Measurements from ENCODE around the gene ABCC4.

ABCC4 gene

DNA sequence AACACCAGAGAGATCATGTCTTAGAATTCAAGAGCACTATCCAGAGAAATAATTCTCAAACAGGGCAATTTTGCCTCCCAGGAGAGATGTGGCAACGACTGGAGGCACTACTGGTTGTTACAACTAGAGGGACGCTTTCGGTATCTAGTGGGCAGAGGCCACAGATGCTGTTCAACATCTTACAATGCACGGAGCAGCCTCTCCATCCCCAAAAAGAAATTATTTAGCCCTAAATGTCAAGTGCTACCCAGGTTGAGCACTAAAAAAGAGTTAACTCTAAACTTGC is 78.6 kb downstream of the ABCC4 start:
- Histone ChIP-seq H3K9ac (ENCODE audit: low read length) (no peak overlapping the region), H3K4me3 (ENCODE audit: low read length) (no peak overlapping the region), H3K9me3 (ENCODE audit: control insufficient read depth, low read depth, low read length) (no peaks in the 10 kb centered on the region), H3K27ac (ENCODE audit: low read length) (no peak overlapping the region), H3K36me3 (ENCODE audit: control insufficient read depth, low read depth, low read length) (no peaks in the 10 kb centered on the region), H3K4me1 (ENCODE audit: control insufficient read depth, low read depth, low read length) (no peaks in the 10 kb centered on the region), H3K27me3 (ENCODE audit: control insufficient read depth, insufficient read depth, low read length) (no peaks in the 10 kb centered on the region)

DNA sequence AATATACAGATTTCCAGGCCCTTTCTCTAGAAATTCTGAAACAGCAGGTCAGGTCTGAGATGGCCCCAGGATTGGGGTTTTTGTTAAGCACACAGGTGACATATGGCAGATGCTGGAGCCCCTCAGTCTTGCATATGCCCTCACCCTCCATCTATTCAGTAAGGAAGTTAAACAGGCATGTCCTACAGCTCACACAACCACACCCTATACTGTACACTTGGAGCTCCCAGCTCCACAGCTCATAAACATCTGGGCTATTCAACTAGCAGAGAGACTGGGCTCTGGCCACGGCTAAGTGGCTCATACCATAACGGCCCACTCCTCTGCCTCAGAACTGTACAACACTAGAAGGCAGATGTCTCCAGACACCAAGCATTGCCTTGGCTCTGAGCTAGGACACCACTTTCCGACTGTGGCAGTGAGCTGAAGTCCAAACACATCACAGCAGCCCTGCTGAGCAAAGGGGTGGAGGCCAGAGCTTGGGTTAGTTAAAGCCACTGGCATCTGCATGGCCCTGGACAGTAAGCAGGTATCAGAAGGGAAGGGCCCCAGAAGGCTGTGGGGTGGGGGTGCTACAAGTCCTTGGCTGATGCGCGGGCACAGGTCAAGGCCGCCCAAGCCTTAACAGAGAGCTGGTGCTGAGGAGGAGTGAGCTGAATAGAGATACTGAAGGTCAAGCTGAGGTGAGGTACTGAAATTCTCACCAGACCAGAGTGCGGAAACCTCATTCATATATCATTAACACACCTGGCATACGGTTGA is 79.1 kb downstream of the ABCC4 start:
- Histone ChIP-seq H3K9me3 (ENCODE audit: control insufficient read depth, low read depth, low read length) (no peaks in the 10 kb centered on the region), H3K27ac (ENCODE audit: low read length) (no peak overlapping the region), H3K36me3 (ENCODE audit: control insufficient read depth, low read depth, low read length) (no peaks in the 10 kb centered on the region), H3K27me3 (ENCODE audit: control insufficient read depth, insufficient read depth, low read length) (no peaks in the 10 kb centered on the region), H3K4me3 (ENCODE audit: low read length) (no peak overlapping the region), H3K9ac (ENCODE audit: low read length) (no peak overlapping the region), H3K4me1 (ENCODE audit: control insufficient read depth, low read depth, low read length) (no peaks in the 10 kb centered on the region)

DNA sequence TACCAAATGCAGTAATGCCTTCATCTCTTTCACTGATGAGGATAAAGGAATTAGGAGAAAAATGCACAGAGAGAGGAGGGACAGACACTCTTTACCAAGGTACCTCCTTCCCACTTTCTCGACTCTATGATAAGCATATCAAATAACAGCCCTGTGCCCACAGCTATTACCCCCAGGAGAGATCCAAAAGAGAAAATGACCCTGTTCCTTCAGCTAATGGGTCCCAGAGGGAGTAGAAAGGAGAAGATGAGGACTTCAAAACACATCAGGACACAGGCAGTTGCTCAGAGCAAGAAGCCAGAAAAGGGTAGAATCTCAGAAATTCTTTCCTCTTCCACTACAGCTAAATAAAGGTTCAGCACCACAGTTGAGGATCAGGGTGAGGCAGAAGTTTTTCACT is 80.6 kb downstream of the ABCC4 start:
- Histone ChIP-seq H3K27ac (ENCODE audit: low read length) (no peak overlapping the region), H3K4me3 (ENCODE audit: low read length) (no peak overlapping the region), H3K9me3 (ENCODE audit: control insufficient read depth, low read depth, low read length) (no peaks in the 10 kb centered on the region), H3K4me1 (ENCODE audit: control insufficient read depth, low read depth, low read length) (no peaks in the 10 kb centered on the region), H3K36me3 (ENCODE audit: control insufficient read depth, low read depth, low read length) (no peaks in the 10 kb centered on the region), H3K9ac (ENCODE audit: low read length) (no peak overlapping the region), H3K27me3 (ENCODE audit: control insufficient read depth, insufficient read depth, low read length) (no peaks in the 10 kb centered on the region)

DNA sequence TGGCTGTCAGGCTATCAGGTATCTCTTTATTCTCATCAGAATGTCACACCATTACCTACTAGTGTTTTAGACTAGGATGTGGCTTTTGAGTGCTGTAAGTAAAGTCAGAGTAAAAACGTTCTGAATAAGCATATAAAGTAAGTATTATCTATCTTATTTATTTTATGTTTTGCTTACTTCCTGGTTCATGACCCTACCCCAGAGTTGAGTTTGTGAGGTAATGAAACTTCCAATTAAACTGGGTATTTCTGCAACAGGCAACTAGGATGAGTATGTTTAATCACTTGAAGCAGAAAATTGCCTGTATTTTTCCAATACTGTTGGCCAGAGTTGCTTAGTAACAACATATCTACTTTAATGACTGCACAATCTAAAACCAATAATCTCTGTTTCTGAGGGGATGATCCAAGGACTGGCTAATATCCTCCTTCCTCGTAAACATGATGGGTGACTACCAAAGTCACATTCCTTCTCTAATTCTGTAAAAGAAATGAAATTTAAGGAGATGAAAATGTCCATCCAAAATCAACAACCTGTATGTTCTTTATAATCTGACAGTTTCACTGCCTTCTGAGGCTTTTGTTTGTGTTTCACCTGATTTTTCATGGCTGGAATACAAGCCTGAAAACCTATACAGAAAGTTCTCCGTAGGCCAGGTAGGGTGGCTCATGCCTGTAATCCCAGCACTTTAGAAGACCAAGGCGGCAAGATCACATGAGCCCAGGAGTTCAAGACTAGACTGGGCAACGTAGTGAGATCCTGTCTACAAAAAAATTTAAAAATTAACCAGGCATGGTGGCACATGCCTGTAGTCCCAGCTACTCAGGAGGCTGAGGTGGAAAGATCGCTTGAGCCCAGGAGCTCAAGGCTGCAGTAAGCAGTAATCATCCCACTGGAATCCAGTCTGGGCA is 83.1 kb downstream of the ABCC4 start:
- no peaks in the 10 kb centered on the region for H3K36me3 ChIP-seq (ENCODE audit: control insufficient read depth, low read depth, low read length)
- no peak overlapping the region for H3K27ac ChIP-seq (ENCODE audit: low read length)
- no peaks in the 10 kb centered on the region for H3K9me3 ChIP-seq (ENCODE audit: control insufficient read depth, low read depth, low read length)
- no peaks in the 10 kb centered on the region for H3K4me1 ChIP-seq (ENCODE audit: control insufficient read depth, low read depth, low read length)
- H3K27me3 ChIP-seq (ENCODE audit: control insufficient read depth, insufficient read depth, low read length): no peaks in the 10 kb centered on the region
- H3K4me3 ChIP-seq (ENCODE audit: low read length): no peak overlapping the region
- no peak overlapping the region for H3K9ac ChIP-seq (ENCODE audit: low read length)

DNA sequence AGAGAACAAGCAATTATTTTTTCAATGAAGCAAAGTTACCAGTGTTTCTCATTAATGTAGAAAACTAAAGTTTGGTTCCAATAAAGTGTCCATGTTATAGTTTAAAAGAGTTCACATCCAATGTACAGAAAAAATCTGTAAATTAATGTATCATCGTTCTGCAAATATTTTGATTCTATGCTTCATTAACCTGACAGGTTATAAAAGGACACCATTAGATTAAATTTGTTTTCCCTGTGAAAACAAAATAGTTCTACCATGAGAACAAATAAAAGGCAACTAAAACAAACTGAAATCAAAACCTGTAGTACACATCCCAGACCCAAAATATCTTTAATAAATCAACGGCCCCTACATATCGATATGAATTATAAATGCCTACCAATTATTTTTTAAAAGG is 85.1 kb downstream of the ABCC4 start:
- no peaks in the 10 kb centered on the region for H3K27me3 ChIP-seq (ENCODE audit: control insufficient read depth, insufficient read depth, low read length)
- no peak overlapping the region for H3K4me3 ChIP-seq (ENCODE audit: low read length)
- H3K9ac ChIP-seq (ENCODE audit: low read length): no peak overlapping the region
- no peaks in the 10 kb centered on the region for H3K4me1 ChIP-seq (ENCODE audit: control insufficient read depth, low read depth, low read length)
- no peak overlapping the region for H3K27ac ChIP-seq (ENCODE audit: low read length)
- H3K9me3 ChIP-seq (ENCODE audit: control insufficient read depth, low read depth, low read length): no peaks in the 10 kb centered on the region
- H3K36me3 ChIP-seq (ENCODE audit: control insufficient read depth, low read depth, low read length): no peaks in the 10 kb centered on the region

DNA sequence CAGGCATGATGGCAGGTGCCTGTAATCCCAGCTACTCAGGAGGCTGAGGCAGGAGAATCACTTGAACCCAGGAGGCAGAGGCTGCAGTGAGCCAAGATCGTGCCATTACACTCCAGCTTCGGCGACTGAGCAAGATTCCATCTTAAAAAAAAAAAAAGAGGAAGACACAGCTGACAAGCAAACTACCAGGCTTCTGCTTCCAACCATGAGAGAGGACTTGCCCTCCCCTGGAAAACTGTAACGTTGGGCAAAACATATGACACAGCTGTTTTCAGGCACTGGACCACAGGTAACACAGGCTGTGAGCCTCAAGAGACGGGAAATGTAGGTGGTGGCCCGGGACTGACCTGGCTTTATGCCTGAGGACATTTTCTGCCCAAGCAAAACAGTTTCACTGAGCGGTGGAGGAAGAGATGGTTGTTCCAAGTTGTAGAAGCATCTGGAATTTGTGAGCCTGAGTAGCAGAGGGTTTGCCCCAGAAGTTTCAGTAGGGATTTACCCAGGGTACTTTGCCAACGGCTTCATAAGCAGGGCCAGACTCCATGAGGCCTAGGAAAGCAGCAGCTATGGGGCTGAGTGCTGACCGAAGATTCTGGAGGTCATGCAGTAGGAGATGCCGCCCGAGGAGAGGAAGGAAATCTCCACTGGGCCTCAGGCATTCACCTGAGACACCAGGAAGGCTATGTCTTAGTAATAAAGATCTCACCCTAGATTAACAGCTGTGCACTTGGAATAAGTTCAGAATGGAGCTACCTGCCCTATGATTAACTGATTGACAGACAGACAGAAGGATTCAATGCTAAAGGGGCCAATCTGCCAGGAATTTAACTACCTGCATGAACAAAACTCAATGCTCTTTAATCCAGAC is 88.0 kb downstream of the ABCC4 start:
- Histone ChIP-seq H3K27ac (ENCODE audit: low read length) (no peak overlapping the region), H3K4me1 (ENCODE audit: control insufficient read depth, low read depth, low read length) (no peaks in the 10 kb centered on the region), H3K9ac (ENCODE audit: low read length) (no peak overlapping the region), H3K9me3 (ENCODE audit: control insufficient read depth, low read depth, low read length) (no peaks in the 10 kb centered on the region), H3K4me3 (ENCODE audit: low read length) (no peak overlapping the region), H3K36me3 (ENCODE audit: control insufficient read depth, low read depth, low read length) (no peaks in the 10 kb centered on the region), H3K27me3 (ENCODE audit: control insufficient read depth, insufficient read depth, low read length) (no peaks in the 10 kb centered on the region)

DNA sequence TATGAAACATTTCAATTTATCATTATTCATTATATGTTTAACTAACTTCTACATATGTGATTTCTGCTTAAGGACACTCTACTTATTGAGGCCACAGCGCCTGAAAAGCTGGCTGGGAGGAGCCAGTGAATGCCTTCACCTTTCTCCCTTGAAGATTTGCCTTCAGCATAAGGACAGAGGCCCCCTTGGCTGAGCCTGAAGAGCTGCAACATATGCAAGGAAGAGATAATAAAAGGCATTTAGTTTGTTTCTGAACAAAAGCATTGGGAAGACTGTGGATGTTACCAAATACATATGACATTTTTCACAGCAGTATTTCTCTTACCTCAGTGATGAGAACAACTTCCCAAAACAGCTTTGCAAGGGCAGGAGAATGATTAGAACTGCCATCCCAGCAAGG is 92.1 kb downstream of the ABCC4 start:
- Histone ChIP-seq H3K27me3 (ENCODE audit: control insufficient read depth, insufficient read depth, low read length) (no peaks in the 10 kb centered on the region), H3K9ac (ENCODE audit: low read length) (no peak overlapping the region), H3K9me3 (ENCODE audit: control insufficient read depth, low read depth, low read length) (no peaks in the 10 kb centered on the region), H3K27ac (ENCODE audit: low read length) (no peak overlapping the region), H3K4me3 (ENCODE audit: low read length) (no peak overlapping the region), H3K36me3 (ENCODE audit: control insufficient read depth, low read depth, low read length) (no peaks in the 10 kb centered on the region), H3K4me1 (ENCODE audit: control insufficient read depth, low read depth, low read length) (no peaks in the 10 kb centered on the region)

DNA sequence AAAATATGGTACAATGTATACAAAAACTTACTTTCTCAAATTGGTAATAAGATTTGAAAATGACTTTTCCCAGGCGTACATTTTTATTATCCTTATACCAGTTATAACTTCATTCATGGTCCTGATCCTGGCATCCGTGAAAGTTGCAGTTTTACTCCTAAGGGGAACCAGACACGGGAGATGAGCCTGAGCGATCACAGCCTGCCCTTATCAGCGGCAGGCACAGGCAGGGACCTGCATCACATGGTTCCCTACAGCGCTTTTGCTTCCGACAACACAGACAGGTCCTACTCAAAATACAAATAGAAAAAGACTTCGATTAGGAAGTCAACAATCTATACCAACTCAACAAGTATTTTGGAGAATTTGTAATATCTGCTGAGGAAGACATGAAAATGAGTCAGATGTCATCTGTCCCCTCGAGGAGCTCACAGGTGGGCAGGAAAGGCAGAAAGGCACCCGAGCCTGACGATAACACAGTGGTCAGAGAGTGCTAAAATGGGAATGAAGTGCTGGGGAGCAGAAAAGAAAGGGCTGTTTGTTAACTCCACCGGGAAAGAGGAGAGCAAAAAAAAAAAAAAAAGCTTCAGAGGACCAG is 93.4 kb downstream of the ABCC4 start:
- no peaks in the 10 kb centered on the region for H3K4me1 ChIP-seq (ENCODE audit: control insufficient read depth, low read depth, low read length)
- H3K27ac ChIP-seq (ENCODE audit: low read length): no peak overlapping the region
- no peak overlapping the region for H3K9ac ChIP-seq (ENCODE audit: low read length)
- H3K9me3 ChIP-seq (ENCODE audit: control insufficient read depth, low read depth, low read length): no peaks in the 10 kb centered on the region
- H3K36me3 ChIP-seq (ENCODE audit: control insufficient read depth, low read depth, low read length): no peaks in the 10 kb centered on the region
- H3K4me3 ChIP-seq (ENCODE audit: low read length): no peak overlapping the region
- H3K27me3 ChIP-seq (ENCODE audit: control insufficient read depth, insufficient read depth, low read length): no peaks in the 10 kb centered on the region

DNA sequence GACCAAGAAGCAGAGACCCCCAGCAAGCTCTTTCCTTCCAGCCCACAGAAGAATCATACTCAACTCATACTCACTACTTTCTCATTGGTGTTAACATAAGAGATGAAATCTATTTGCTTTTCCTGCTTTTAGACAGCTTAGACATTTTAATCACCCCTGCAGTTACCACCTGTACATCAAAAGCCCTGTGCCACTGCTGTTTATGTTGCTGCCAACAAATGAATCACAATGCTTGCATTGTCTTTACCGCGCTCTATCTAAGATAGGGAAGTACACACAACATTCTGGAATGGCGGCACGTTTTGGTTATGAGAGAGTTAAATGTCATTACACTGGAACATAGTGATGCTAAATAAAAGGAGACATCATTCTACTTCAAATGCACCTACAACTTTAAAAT is 95.1 kb downstream of the ABCC4 start:
- H3K4me3 ChIP-seq (ENCODE audit: low read length): no peak overlapping the region
- H3K9me3 ChIP-seq (ENCODE audit: control insufficient read depth, low read depth, low read length): no peaks in the 10 kb centered on the region
- H3K27me3 ChIP-seq (ENCODE audit: control insufficient read depth, insufficient read depth, low read length): no peaks in the 10 kb centered on the region
- no peak overlapping the region for H3K27ac ChIP-seq (ENCODE audit: low read length)
- no peak overlapping the region for H3K9ac ChIP-seq (ENCODE audit: low read length)
- H3K36me3 ChIP-seq (ENCODE audit: control insufficient read depth, low read depth, low read length): no peaks in the 10 kb centered on the region
- H3K4me1 ChIP-seq (ENCODE audit: control insufficient read depth, low read depth, low read length): no peaks in the 10 kb centered on the region

DNA sequence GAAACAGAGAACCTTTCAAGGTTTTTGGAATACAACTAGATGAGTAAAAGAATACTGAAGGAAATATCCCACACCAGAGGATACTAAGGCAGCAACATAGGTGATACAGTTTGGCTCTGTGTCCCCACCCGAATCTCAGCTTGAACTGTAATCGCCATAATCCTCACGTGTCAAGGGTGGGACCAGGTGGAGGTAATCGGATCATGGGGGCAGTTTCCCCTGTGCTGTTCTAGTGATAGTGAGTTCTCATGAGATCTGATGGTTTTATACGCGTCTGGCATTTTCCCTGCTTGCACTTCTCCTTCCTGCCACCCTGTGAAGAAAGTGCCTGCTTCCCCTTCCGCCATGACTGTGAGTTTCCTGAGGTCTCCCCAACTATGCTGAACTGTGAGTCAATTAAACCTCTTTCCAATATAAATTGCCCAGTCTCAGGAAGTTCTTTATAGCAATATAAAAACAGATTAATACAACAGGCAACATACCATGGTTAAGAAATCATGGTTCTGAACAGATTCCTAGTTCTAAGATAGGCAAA is 97.0 kb downstream of the ABCC4 start:
- Histone ChIP-seq H3K4me3 (ENCODE audit: low read length) (no peak overlapping the region), H3K4me1 (ENCODE audit: control insufficient read depth, low read depth, low read length) (no peaks in the 10 kb centered on the region), H3K27ac (ENCODE audit: low read length) (no peak overlapping the region), H3K9me3 (ENCODE audit: control insufficient read depth, low read depth, low read length) (no peaks in the 10 kb centered on the region), H3K36me3 (ENCODE audit: control insufficient read depth, low read depth, low read length) (no peaks in the 10 kb centered on the region), H3K27me3 (ENCODE audit: control insufficient read depth, insufficient read depth, low read length) (no peaks in the 10 kb centered on the region), H3K9ac (ENCODE audit: low read length) (no peak overlapping the region)

Data from iPS-18a (cell line).